GM13976 (cell line): ENCODE results near the gene PTPRJ.

Source experiments
- DNase-seq: peaks from one replicate; pipeline ENCODE4 v3.0.0; 2012; ENCODE audit warnings: low spot score
- in situ Hi-C: fragments of 300-500 bp; cut with MboI; formaldehyde crosslinking; loops from one replicate; pipeline ENCODE4 v1.12.0; 2022; ENCODE audit warnings: low sequenced_read_pairs, mixed read lengths, inconsistent platforms; ENCODE audit not compliant: unreplicated experiment
- TF ChIP-seq, protein P1 (sequence below): IDR thresholded peaks from 2 replicates; pipeline ENCODE4 v1.5.1; 2012; ENCODE audit warnings: borderline replicate concordance, mild to moderate bottlenecking; ENCODE audit not compliant: insufficient read depth; ENCODE audit errors: extremely low read depth, missing control alignments, control extremely low read depth

PTPRJ gene

DNA sequence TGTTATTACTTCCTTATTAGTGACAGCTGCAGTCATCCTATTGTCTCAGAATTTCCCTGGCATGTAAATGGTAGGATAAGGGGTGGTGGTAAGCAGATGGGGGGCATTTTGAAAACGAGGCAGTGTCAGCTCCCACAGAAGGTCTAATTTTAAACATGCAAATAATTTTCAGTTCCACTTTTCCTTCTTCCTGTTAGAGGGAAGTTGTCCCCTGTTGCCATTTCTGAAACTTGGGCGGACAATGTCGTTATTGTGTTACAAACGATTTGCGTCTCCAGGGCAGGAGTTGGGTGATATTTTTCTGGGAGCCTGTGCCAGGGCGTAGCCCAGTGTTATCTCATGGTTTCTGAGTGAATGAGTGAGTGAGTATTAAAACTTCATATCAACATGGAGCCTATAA is 7.4 kb downstream of the PTPRJ start:
- no peak for DNase-seq
- TF ChIP-seq, protein P1, sequence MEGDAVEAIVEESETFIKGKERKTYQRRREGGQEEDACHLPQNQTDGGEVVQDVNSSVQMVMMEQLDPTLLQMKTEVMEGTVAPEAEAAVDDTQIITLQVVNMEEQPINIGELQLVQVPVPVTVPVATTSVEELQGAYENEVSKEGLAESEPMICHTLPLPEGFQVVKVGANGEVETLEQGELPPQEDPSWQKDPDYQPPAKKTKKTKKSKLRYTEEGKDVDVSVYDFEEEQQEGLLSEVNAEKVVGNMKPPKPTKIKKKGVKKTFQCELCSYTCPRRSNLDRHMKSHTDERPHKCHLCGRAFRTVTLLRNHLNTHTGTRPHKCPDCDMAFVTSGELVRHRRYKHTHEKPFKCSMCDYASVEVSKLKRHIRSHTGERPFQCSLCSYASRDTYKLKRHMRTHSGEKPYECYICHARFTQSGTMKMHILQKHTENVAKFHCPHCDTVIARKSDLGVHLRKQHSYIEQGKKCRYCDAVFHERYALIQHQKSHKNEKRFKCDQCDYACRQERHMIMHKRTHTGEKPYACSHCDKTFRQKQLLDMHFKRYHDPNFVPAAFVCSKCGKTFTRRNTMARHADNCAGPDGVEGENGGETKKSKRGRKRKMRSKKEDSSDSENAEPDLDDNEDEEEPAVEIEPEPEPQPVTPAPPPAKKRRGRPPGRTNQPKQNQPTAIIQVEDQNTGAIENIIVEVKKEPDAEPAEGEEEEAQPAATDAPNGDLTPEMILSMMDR, result no peak
- in situ Hi-C loops, result no loop called here

DNA sequence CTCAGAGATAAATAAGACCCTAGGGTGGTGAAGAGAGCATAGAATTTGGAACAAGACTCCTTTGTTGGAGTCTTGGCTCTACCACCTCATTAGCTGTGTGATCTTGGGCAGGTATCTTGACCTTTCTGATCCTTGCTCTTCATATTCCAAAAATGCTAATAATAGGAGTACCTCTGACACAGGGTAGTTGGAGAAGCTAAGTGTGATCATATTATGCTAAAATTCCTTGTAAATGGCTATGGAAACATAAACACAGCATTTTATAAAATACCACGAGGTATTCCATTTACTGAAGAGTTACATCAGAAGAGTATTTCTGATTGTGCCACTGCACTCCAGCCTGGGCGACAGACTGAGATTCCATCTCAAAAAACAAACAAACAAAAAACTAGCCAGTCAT is 9.4 kb downstream of the PTPRJ start:
- no peak for DNase-seq
- TF ChIP-seq, protein P1, result no peak
- in situ Hi-C loops, result no loop called here

DNA sequence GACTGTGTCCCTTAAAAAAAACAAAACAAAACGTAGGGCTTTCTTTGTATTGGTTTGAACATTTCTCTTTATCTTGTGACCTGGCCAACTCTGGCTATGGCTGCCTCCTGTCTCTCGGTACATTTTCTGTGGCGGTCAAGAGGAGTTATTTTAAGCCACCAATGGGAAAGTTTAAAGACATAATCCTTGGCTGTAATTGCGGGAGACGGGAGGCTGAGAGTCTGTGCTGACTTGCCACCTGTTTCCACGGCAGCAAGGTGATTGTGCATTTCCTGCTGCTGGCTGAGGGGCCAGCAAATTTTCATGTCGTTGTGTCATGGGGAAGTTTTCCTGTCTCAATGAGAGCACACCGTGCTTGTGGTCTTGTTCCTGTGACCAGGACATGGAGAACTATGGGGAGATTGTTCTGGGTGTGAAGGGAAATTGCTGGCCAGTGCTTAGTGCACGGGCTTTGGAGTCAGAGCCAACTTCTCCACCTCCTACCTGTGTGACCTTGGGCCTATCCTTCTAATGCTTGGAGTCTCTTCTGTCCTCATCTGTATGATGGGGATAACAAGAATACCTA is 11.0 kb downstream of the PTPRJ start:
- in situ Hi-C loops, result no loop called here
- DNase-seq, result no peak
- TF ChIP-seq, protein P1, result no peak

DNA sequence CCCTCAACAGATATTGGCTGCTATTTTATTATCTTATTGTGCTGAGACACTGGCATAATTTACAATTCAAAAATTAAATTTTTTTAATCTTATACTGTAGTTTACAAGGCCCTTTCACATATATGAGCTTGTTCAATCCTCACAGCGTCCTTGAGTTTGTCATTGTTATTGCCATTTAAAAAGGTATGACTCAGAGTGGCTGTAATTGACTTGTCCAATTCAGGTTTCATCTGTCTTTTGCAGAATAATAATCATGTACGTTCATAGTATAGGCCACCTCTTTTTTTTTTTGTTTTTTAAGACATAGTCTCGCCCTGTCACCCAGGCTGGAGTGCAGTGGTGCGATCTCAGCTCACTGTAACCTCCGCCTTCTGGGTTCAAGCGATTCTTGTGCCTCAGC is 11.5 kb downstream of the PTPRJ start:
- DNase-seq, result no peak
- in situ Hi-C loops, result no loop called here
- TF ChIP-seq, protein P1, result no peak

DNA sequence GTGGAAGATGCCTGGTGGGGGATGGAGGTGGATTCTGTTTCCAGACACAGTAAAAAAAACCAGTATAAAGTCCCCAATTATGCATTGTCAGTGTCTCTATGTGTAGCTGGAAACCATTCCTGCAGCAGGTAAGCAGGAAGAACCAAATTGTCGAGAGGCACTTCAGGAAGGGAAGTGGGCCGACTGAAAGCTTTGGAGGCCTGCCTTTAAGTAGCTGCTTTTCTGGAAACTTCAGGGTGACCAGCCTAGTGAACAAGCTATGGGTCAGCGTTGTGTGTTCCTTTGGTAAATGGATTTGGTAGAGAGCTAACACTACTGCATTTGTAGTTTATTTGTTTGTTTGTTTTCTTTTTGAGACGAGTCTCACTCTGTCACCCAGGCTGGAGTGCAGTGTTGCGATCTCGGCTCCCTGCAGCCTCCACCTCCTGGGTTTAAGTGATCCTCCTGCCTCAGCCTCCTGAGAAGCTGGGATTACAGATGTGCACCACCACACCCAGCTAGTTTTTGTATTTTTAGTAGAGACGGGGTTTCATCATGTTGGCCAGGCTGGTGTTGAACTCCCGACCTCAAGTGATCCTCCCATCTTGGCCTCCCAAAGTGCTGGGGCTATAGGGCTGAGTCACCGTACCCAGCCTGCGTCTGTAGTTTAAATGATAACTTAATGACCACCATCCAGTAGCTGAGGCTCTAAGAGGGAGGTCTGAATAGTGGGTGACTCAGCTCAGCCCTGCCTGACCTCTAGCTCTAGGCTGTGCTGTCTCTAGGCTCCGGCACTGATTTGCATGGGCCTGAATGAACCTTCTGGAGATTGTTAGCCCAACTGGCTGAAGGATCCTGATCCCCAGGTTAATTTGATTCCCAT is 12.8 kb downstream of the PTPRJ start:
- TF ChIP-seq, protein P1, result no peak
- DNase-seq, result no peak
- in situ Hi-C loops, result no loop called here

DNA sequence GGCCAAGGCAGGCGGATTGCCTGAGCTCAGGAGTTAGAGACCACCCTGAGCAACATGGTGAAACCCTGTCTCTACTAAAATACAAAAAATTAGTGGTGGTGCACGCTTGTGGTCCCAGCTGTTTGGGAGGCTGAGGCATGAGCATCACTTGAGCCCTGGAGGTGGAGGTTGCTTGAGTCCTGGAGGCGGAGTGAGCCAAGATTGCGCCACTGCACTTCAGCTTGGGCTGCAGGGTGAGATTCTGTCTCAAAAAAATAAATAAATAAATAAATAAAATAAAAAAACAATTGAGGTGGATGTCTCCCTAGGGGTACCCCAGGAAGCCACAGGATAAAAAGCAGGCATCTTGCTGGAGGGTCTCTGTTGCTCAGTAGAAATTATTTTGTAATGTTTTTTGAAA is 14.1 kb downstream of the PTPRJ start:
- DNase-seq, result no peak
- in situ Hi-C loops, result no loop called here
- TF ChIP-seq, protein P1, result no peak
